OCI-LY1 (cell line): ENCODE data around the gene BMPER.

Experiments used
- H2AFZ ChIP-seq: fragments of 200-600 bp; sonication (generic), shearing (Covaris generic); 2 replicates; pipeline ENCODE4 v1.6.0; 2014; ENCODE audit warnings: antibody characterized with exemption, mild to moderate bottlenecking, low read length
- H3F3A ChIP-seq: fragments of 200-600 bp; sonication (generic), shearing (Covaris generic); 2 replicates; pipeline ENCODE4 v1.6.0; 2014; ENCODE audit warnings: mild to moderate bottlenecking, antibody characterized with exemption, low read length, moderate library complexity; ENCODE audit not compliant: insufficient read depth
- H3K27ac ChIP-seq: fragments of 200-600 bp; sonication (generic); 2 replicates; pipeline ENCODE4 v1.5.1; 2014; ENCODE audit warnings: low read length, mixed run types, mild to moderate bottlenecking, low read depth; ENCODE audit not compliant: poor library complexity, severe bottlenecking
- H3K27me3 ChIP-seq: fragments of 200-600 bp; sonication (generic); 2 replicates; pipeline ENCODE4 v1.6.0; 2014; ENCODE audit warnings: antibody characterized with exemption, mild to moderate bottlenecking, low read length, moderate library complexity; ENCODE audit not compliant: insufficient read depth
- H3K36me3 ChIP-seq: fragments of 200-600 bp; sonication (generic); 2 replicates; pipeline ENCODE4 v1.6.1; 2014; ENCODE audit warnings: mild to moderate bottlenecking, antibody characterized with exemption, low read length, moderate library complexity, mixed read lengths; ENCODE audit not compliant: insufficient read depth
- H3K4me1 ChIP-seq: fragments of 200-600 bp; sonication (generic); 2 replicates; pipeline ENCODE4 v1.5.1; 2014; ENCODE audit warnings: mild to moderate bottlenecking, low read length, moderate library complexity; ENCODE audit not compliant: insufficient read depth, severe bottlenecking
- H3K4me2 ChIP-seq: fragments of 200-600 bp; sonication (generic), shearing (Covaris generic); 2 replicates; pipeline ENCODE4 v1.6.1; 2014; ENCODE audit warnings: low read length
- H3K4me3 ChIP-seq: fragments of 200-600 bp; sonication (generic); 2 replicates; pipeline ENCODE4 v1.5.1; 2014; ENCODE audit warnings: low read length, low read depth, mild to moderate bottlenecking, mixed read lengths; ENCODE audit not compliant: poor library complexity, severe bottlenecking
- H3K79me2 ChIP-seq: fragments of 200-600 bp; shearing (Covaris generic); 2 replicates; pipeline ENCODE4 v1.6.1; 2016; ENCODE audit warnings: mixed run types, low read length, mixed read lengths; ENCODE audit not compliant: insufficient read depth
- H3K9ac ChIP-seq: fragments of 200-600 bp; sonication (generic), shearing (Covaris generic); 2 replicates; pipeline ENCODE4 v1.6.1; 2014; ENCODE audit warnings: mild to moderate bottlenecking, low read length, mixed read lengths
- H3K9me2 ChIP-seq: fragments of 200-600 bp; sonication (generic), shearing (Covaris generic); 2 replicates; pipeline ENCODE4 v1.6.1; 2014; ENCODE audit warnings: low read depth, mild to moderate bottlenecking, low read length, mixed read lengths
- H3K9me3 ChIP-seq: fragments of 200-600 bp; shearing (Covaris generic); 2 replicates; pipeline ENCODE4 v1.6.1; 2014; ENCODE audit warnings: low read length, mixed read lengths
- H4K20me1 ChIP-seq: fragments of 200-600 bp; sonication (generic), shearing (Covaris generic); 2 replicates; pipeline ENCODE4 v1.6.0; 2016; ENCODE audit warnings: mild to moderate bottlenecking, low read length; ENCODE audit not compliant: insufficient read depth
- CTCF ChIP-seq: fragments of 200-600 bp; sonication (generic), shearing (Covaris generic); IDR thresholded peaks from 2 replicates; pipeline ENCODE4 v1.5.1; 2017; ENCODE audit warnings: mild to moderate bottlenecking, antibody characterized with exemption, low read length, moderate library complexity, mixed read lengths
- EZH2 ChIP-seq: fragments of 200-600 bp; sonication (generic), shearing (Covaris generic); IDR thresholded peaks from 2 replicates; pipeline ENCODE4 v1.8.0; 2017; ENCODE audit warnings: borderline replicate concordance, mixed run types, mild to moderate bottlenecking, antibody characterized with exemption, low read length, moderate library complexity, mixed read lengths

BMPER gene

DNA sequence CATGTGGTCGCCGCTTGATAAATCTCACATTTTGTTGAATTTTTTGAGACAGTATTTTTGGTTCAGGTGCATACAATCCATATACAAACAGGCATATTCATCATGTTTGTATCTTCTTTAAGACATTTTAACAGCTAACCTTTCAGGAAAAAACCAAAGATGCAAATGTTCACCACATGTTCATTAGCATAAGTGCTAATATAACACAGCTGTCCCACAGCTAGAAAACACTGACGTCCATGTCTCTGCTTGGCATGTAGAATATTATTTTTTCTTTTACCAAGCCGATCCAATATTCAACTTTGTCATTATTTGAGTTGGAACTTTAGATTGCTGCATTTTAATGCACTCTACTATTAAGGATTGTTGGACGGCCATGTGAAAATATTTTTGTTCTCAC lies 31.2 kb downstream of the BMPER start:
- H3K4me3 ChIP-seq = no peak overlapping the region
- H3K36me3 ChIP-seq = no peaks in the 10 kb centered on the region
- H3K79me2 ChIP-seq = no peaks in the 10 kb centered on the region
- H3K9me2 ChIP-seq = no peaks in the 10 kb centered on the region
- H2AFZ ChIP-seq = no peak overlapping the region
- no peak overlapping the region for H3K9ac ChIP-seq
- no peak overlapping the region for H3K4me2 ChIP-seq
- H3F3A ChIP-seq = no peaks in the 10 kb centered on the region
- H3K27ac ChIP-seq = no peak overlapping the region
- no peak for TF ChIP-seq CTCF
- TF ChIP-seq EZH2 = no peak
- no peaks in the 10 kb centered on the region for H3K27me3 ChIP-seq
- no peaks in the 10 kb centered on the region for H3K9me3 ChIP-seq
- H3K4me1 ChIP-seq = no peaks in the 10 kb centered on the region
- no peaks in the 10 kb centered on the region for H4K20me1 ChIP-seq

DNA sequence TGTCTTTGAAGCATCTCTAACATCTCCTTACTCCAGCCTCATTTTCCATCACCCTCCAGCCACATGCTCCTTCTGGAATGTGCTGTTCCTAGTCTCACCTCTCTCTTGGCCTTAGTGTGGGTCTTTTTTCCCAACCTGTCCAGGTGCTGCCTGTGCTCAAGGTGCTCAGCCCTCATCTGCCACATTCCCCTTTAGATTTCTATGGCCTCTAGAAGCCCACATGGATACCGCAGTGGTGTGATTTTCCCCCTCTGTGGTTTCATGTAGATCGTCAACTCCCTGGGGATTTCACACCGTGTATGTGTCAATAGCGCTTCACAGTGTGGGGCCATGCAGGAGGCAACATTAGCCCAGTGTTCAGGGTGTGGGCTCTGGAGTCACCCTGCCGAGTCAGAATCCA lies 32.5 kb downstream of the BMPER start:
- TF ChIP-seq CTCF (no peak), EZH2 (no peak)
- Histone ChIP-seq H2AFZ (no peak overlapping the region), H3K27me3 (no peaks in the 10 kb centered on the region), H3K79me2 (no peaks in the 10 kb centered on the region), H4K20me1 (no peaks in the 10 kb centered on the region), H3F3A (no peaks in the 10 kb centered on the region), H3K9me3 (no peaks in the 10 kb centered on the region), H3K9me2 (no peaks in the 10 kb centered on the region), H3K36me3 (no peaks in the 10 kb centered on the region), H3K9ac (no peak overlapping the region), H3K4me2 (no peak overlapping the region), H3K4me1 (no peaks in the 10 kb centered on the region), H3K4me3 (no peak overlapping the region), H3K27ac (no peak overlapping the region)

DNA sequence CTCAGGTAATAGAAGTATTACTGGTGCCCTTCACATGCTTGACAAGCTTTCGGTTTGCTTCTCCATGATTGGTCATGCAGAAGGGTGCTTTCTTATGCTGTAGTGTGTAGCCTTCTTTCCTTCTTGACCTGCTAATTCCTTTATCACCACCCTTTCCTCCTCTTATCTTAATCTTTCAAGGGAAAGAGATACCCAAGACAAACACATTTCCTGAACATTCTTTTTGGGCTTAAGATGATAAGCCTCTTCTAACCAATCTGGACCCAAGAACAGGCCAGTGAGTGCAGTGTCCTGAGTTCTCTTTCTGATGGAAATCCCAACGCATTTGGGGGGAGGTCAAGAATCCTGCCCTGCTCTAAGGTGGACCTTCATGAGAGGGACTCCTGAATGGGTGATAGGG lies 33.8 kb downstream of the BMPER start:
- no peak overlapping the region for H3K9ac ChIP-seq
- no peaks in the 10 kb centered on the region; the same call in 1 of the 2 replicates for H3K27me3 ChIP-seq
- TF ChIP-seq CTCF (no peak), EZH2 (no peak)
- H3K27ac ChIP-seq = no peak overlapping the region
- H3K4me3 ChIP-seq = no peak overlapping the region
- no peaks in the 10 kb centered on the region for H3K36me3 ChIP-seq
- H3F3A ChIP-seq = no peaks in the 10 kb centered on the region
- H3K9me3 ChIP-seq = no peaks in the 10 kb centered on the region
- H3K4me2 ChIP-seq = no peak overlapping the region
- no peaks in the 10 kb centered on the region for H4K20me1 ChIP-seq
- H3K9me2 ChIP-seq = no peaks in the 10 kb centered on the region
- no peak overlapping the region for H2AFZ ChIP-seq
- no peaks in the 10 kb centered on the region for H3K79me2 ChIP-seq
- no peaks in the 10 kb centered on the region for H3K4me1 ChIP-seq
